BLaER1 (cell line): ENCODE results near the gene PRICKLE3.

Experiments used
- H3K27ac ChIP-seq: shearing (Covaris generic); formaldehyde crosslinking; 2 replicates; pipeline ENCODE4 v1.8.1; 2022
- H3K27me3 ChIP-seq: shearing (Covaris generic); formaldehyde crosslinking; 2 replicates; pipeline ENCODE4 v1.8.1; 2022
- H3K36me3 ChIP-seq: shearing (Covaris generic); formaldehyde crosslinking; 2 replicates; pipeline ENCODE4 v1.8.1; 2022
- H3K4me1 ChIP-seq: shearing (Covaris generic); formaldehyde crosslinking; 2 replicates; pipeline ENCODE4 v1.8.1; 2022
- H3K4me2 ChIP-seq: shearing (Covaris generic); formaldehyde crosslinking; 2 replicates; pipeline ENCODE4 v1.8.1; 2022
- H3K4me3 ChIP-seq: shearing (Covaris generic); formaldehyde crosslinking; 2 replicates; pipeline ENCODE4 v1.8.1; 2022
- H3K9ac ChIP-seq: shearing (Covaris generic); formaldehyde crosslinking; 2 replicates; pipeline ENCODE4 v1.8.1; 2022
- H3K9me3 ChIP-seq: shearing (Covaris generic); formaldehyde crosslinking; 2 replicates; pipeline ENCODE4 v1.8.1; 2022
- H4K20me1 ChIP-seq: shearing (Covaris generic); formaldehyde crosslinking; 2 replicates; pipeline ENCODE4 v1.8.1; 2022
- Cebpa-rat ChIP-seq: shearing (Covaris generic); IDR thresholded peaks from 2 replicates; pipeline ENCODE4 v1.8.1; 2022

PRICKLE3 gene

DNA sequence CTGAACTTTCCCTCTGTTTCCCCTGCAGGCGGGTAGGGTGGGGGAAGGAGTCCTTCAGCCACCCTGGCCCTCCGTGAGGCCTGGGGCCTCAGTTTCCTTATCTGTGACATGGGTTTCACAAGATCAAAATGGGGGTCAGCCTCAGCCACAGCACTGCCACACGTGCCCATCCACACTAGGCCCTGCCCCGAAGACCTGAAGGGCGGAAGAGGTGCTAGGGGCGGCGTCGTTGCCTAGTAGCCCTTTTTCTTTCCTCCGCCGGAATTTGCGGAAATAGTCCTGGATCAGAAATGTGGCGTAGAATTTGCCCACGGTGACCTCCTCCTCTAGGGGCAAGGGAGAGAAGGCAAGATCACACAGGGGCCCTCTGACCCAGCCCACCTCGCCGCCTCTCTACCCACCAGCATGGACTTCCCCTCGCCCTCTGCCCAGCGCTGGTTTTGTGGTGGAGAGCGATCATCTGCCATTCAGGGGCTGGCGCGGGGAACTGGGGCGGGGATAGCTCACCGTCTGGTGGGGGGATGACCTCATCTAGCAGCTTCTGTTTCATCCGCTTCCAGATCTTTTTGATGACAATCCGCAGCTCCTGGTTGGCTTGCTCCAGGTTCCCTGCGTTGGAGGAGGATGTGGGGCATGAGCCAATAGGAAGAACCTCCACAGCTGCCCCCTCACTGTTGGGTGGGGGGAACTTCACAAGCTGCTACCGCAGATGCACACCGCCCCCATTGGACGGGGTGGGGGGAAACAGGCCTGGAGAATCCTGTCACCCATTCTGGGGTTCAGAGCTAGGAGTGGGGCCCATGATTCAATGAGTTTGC is 23.5 kb upstream of the PRICKLE3 start:
- no peaks in the 10 kb centered on the region for H3K36me3 ChIP-seq
- TF ChIP-seq Cebpa-rat, result no peak
- no peaks in the 10 kb centered on the region for H4K20me1 ChIP-seq
- no peak overlapping the region for H3K4me2 ChIP-seq
- no peak overlapping the region for H3K4me3 ChIP-seq
- H3K27ac ChIP-seq, result no peak overlapping the region
- no peak overlapping the region for H3K9ac ChIP-seq
- H3K4me1 ChIP-seq, result no peaks in the 10 kb centered on the region
- no peaks in the 10 kb centered on the region for H3K9me3 ChIP-seq
- H3K27me3 ChIP-seq, result peaks cover 27% of the 10 kb centered on the region

- Histone ChIP-seq H3K4me2 (no peak overlapping the region), H4K20me1 (no peaks in the 10 kb centered on the region), H3K27ac (no peak overlapping the region), H3K9ac (no peak overlapping the region), H3K27me3 (peaks cover 38% of the 10 kb centered on the region), H3K4me1 (no peaks in the 10 kb centered on the region), H3K4me3 (no peak overlapping the region), H3K36me3 (no peaks in the 10 kb centered on the region), H3K9me3 (no peaks in the 10 kb centered on the region)
- TF ChIP-seq Cebpa-rat, result no peak
Measured at GRCh38 chrX:49208399-49208798, 22.2 kb upstream of the PRICKLE3 start.

DNA sequence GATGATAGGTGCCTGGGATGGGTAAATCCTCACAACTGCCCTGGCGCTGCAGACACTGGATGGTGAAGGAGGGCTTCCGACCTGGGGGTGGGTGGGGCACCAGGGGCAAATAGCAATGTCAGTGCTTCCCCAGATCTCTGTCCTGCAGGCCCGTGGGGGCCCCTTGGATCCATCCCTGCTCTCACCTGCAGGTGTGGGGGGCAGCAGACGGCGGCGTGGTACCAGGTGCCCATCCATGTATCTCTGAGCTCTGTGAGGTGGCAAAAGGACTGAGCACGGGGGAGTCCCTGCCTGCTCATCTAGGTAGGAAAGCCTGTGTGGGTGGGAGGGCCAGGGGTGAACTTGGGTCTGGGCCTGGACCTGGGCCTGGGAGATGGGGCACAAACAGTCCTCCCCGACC is 20.4 kb upstream of the PRICKLE3 start:
- Histone ChIP-seq H3K9ac (no peak overlapping the region), H3K4me2 (no peak overlapping the region), H3K4me3 (no peak overlapping the region), H3K4me1 (no peaks in the 10 kb centered on the region), H3K36me3 (no peaks in the 10 kb centered on the region), H3K27me3 (peaks cover 40% of the 10 kb centered on the region), H3K27ac (no peak overlapping the region), H3K9me3 (no peaks in the 10 kb centered on the region), H4K20me1 (no peaks in the 10 kb centered on the region)
- TF ChIP-seq Cebpa-rat, result no peak

DNA sequence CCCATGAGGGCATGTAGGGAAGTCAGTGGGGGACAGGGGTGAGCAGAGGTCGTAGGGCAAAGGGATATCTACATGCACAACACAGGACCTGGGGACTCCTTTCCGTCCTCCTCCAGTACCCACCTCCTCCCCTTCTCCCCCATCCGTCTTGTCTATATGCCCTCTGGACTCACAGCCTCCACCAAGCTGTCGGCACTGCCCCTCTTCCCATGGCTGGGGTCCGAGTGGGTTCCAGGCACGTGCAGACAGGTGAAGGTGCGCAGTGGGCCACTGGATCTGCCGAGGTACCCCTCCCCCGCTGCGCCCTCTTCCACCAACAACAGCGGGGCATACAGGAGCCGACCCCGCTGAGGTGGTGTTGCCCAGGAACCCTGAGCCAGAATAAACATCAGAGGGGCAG is 19.3 kb upstream of the PRICKLE3 start:
- no peak overlapping the region for H3K4me2 ChIP-seq
- no peaks in the 10 kb centered on the region for H3K36me3 ChIP-seq
- no peak for TF ChIP-seq Cebpa-rat
- H3K9ac ChIP-seq, result no peak overlapping the region
- no peaks in the 10 kb centered on the region for H3K4me1 ChIP-seq
- no peak overlapping the region for H3K4me3 ChIP-seq
- peaks cover 31% of the 10 kb centered on the region for H3K27me3 ChIP-seq
- H4K20me1 ChIP-seq, result no peaks in the 10 kb centered on the region
- no peaks in the 10 kb centered on the region for H3K9me3 ChIP-seq
- no peak overlapping the region for H3K27ac ChIP-seq

DNA sequence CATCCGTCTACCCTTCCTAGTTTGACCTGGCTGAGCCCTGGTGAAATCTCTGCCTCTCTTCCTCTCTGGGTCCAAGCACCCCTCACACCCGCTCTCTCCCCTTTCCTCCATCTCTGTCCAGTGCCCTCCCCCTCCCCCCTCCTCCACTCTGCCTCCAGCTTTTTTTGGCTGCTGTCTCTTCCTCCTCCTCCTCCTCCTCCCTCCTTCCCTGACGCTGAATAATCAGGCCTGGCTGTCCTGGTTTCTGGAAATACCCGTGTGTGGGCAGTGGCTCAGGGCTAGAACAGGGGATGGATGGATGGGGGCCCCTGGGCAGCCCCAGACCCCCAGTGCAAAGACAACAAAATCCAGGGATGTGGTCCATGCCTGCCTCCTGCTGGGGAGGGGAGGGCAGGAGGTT is 18.5 kb upstream of the PRICKLE3 start:
- no peak overlapping the region for H3K4me3 ChIP-seq
- H4K20me1 ChIP-seq, result no peaks in the 10 kb centered on the region
- no peaks in the 10 kb centered on the region for H3K4me1 ChIP-seq
- no peak overlapping the region for H3K9ac ChIP-seq
- H3K36me3 ChIP-seq, result no peaks in the 10 kb centered on the region
- no peak overlapping the region for H3K27ac ChIP-seq
- no peak for TF ChIP-seq Cebpa-rat
- H3K4me2 ChIP-seq, result no peak overlapping the region
- peaks cover 30% of the 10 kb centered on the region for H3K27me3 ChIP-seq
- no peaks in the 10 kb centered on the region for H3K9me3 ChIP-seq

- Histone ChIP-seq H3K4me2 (no peak overlapping the region), H3K4me1 (no peaks in the 10 kb centered on the region), H3K9me3 (no peaks in the 10 kb centered on the region), H3K9ac (no peak overlapping the region), H3K4me3 (no peak overlapping the region), H3K27me3 (peaks cover 31% of the 10 kb centered on the region), H3K27ac (no peak overlapping the region), H3K36me3 (no peaks in the 10 kb centered on the region), H4K20me1 (no peaks in the 10 kb centered on the region)
- no peak for TF ChIP-seq Cebpa-rat
Measured at GRCh38 chrX:49204017-49204416, 17.8 kb upstream of the PRICKLE3 start.

DNA sequence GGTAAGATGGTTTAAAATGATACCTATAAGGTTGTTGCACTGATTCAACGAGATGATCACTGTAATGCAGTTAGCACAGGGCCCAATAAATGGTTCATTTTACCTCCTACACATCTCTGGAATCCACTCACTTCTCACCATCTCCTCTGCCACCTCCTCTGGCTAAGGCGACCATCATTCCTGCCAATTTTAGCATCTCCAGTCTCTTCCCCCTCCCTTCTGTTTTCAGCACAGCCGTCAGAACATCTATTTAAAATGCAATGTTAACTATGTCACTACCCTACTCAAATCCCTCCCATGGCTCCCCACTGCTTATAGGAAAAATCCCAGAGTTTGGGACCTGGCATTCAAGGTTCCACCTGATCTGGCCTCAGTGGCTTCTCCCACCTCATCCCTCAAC is 17.4 kb upstream of the PRICKLE3 start:
- Histone ChIP-seq H3K4me3 (no peak overlapping the region), H3K27me3 (peaks cover 36% of the 10 kb centered on the region), H3K4me2 (no peak overlapping the region), H3K4me1 (no peaks in the 10 kb centered on the region), H3K27ac (no peak overlapping the region), H4K20me1 (no peaks in the 10 kb centered on the region), H3K9me3 (no peaks in the 10 kb centered on the region), H3K36me3 (no peaks in the 10 kb centered on the region), H3K9ac (no peak overlapping the region)
- no peak for TF ChIP-seq Cebpa-rat

- no peak for TF ChIP-seq Cebpa-rat
- no peaks in the 10 kb centered on the region for H3K4me1 ChIP-seq
- no peak overlapping the region for H3K27ac ChIP-seq
- H3K27me3 ChIP-seq, result peaks cover 50% of the 10 kb centered on the region
- H3K4me2 ChIP-seq, result no peak overlapping the region
- peaks cover 8% of the 10 kb centered on the region; the same call in 1 of the 2 replicates for H4K20me1 ChIP-seq
- no peaks in the 10 kb centered on the region for H3K9me3 ChIP-seq
- no peaks in the 10 kb centered on the region for H3K36me3 ChIP-seq
- no peak overlapping the region for H3K9ac ChIP-seq
- H3K4me3 ChIP-seq, result no peak overlapping the region
Measured at GRCh38 chrX:49202022-49202421, 15.8 kb upstream of the PRICKLE3 start.

DNA sequence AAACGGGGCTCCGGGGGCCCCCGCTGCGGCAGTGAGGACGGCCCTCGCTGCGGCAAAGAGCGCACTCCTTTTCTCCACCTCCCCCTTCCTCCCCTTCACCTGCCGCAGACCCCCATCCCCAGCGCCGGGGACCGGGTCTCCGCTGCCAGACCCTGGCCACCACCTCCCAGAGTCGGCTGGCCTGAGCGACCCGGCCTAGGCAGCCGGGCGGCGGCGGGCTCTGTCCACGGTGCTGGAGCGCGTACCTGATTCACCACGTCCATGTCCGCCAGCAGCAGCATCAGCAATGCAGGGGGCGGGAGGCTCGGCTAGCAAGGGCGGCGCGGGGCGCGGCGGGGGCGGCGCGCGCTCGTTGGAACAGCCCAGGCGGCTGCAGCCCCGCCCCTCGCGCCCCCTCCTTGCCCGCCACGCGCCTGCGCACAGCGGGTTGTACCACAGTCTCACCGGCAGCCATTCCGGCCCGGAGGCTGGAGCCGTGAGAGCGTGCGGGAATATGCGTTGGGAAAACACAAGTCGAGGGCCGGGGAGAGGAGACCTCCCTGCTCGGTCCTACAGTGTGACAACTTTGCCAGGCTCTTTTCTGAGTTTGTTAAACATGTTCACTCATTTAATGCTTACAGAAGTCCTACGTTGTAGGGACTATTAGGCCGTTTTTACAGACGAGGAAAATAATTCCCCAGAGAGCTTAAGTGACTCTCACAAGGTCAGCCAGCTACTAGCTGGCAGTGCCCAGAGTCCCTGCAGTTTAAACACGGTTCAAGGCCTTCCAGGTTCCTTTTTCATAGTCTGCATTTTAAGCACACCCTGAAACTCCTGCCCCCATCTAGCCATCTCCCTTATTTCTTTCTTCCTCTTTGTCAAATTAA is 14.0 kb upstream of the PRICKLE3 start, which contains the start of gene SYP:
Gene SYP (minus strand): TSS at position 288 of the 866 bp plus-strand sequence. CDS start 7 bp downstream, at position 281.
- H3K27ac ChIP-seq, result 0 out of 2 replicates have a peak within 1 kb of the TSS, but pooled peaks have one; percentile 10
- no peak within 1 kb of the TSS; the same call in 1 of the 2 replicates for H3K9ac ChIP-seq
- H3K27me3 ChIP-seq, result peaks cover 67% of the 10 kb centered on the region

DNA sequence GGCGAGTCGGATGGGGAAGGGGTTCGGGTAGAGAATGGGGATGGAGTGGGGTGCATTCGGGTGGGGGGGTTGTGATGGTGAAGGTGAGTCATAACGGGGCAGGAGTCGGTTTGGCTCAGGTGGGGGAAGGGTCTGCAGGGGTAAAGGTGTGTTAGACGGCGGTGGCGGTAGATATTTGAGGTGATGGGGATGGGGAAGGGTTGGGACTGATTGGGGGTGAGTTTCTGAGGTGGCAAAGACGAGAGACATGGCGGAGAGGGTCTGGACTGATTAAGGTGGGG is 13.1 kb upstream of the PRICKLE3 start:
- H3K9ac ChIP-seq, result no peak overlapping the region
- H3K4me1 ChIP-seq, result no peaks in the 10 kb centered on the region
- H3K27me3 ChIP-seq, result peaks cover 61% of the 10 kb centered on the region
- TF ChIP-seq Cebpa-rat, result no peak
- H4K20me1 ChIP-seq, result peaks cover 8% of the 10 kb centered on the region; the same call in 1 of the 2 replicates
- H3K4me2 ChIP-seq, result peak overlapping the region; percentile 69
- no peak overlapping the region for H3K27ac ChIP-seq
- H3K9me3 ChIP-seq, result no peaks in the 10 kb centered on the region
- H3K36me3 ChIP-seq, result no peaks in the 10 kb centered on the region
- H3K4me3 ChIP-seq, result no peak overlapping the region

More for the DNA sequence above, 14.0 kb upstream of the PRICKLE3 start, which contains the start of gene SYP:
- Histone ChIP-seq H3K36me3 (no peaks in the 10 kb centered on the region), H3K9me3 (no peaks in the 10 kb centered on the region), H3K4me2 (peak within 1 kb of the TSS; percentile 69), H4K20me1 (peaks cover 8% of the 10 kb centered on the region; the same call in 1 of the 2 replicates), H3K4me3 (peak within 1 kb of the TSS; percentile 60), H3K4me1 (no peaks in the 10 kb centered on the region)
- TF ChIP-seq Cebpa-rat, result no peak
